Stimulated activated CD8-positive, alpha-beta memory T cell treated with anti-CD3 and anti-CD28 coated beads, Interleukin-12 subunit alpha, Interleukin-12 subunit beta, amount 100 ng/mL, for 4 hours (primary cell): ENCODE data around the gene TMEM196.
"Not testable (repeated sequence)": the region's sequence is repeated elsewhere in the genome, so short reads cannot be mapped to it uniquely, and the experiment has no call there.

Source experiments
- DNase-seq: peaks from one replicate; pipeline ENCODE4 v3.0.0-alpha.2; 2020; ENCODE audit warnings: low read depth

TMEM196 gene

DNA sequence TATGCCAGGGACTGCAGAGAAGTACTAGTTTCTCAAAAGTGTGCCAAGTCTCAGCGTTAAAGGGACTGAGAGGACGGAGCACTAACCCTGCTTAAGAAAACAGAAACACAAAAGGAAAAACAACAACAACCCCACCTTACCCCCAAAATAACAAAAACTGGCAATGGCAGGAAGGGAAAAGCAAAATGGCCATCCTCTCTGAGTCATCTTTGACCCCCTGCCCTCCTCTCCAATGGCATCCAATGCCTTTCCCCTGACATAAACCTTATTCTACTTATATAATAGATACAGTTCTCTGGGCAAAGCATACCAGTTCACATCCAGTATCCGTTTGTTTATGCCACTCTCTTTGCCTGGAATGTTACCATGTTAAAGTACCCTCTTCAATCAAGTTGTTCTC lies 66.2 kb downstream of the TMEM196 start:
- DNase-seq, result no peak

DNA sequence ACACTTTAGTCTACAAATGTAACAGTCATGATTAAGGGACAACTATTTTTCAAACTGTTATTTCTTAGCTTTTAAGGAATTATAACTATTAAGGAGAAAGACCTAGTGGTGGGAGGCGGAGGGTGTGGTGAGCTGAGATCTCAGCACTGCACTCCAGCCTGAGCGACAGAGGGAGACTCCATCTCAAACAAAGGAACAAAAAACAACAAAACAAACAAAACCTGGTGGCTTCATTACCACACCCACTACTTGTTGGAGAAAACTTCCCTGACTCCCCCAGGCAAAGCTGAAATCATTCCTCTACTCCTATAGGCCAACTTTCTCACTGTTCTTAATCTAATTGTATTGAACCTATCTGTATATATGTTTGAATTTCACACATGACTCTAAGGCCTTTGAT lies 67.8 kb downstream of the TMEM196 start:
- no peak for DNase-seq

DNA sequence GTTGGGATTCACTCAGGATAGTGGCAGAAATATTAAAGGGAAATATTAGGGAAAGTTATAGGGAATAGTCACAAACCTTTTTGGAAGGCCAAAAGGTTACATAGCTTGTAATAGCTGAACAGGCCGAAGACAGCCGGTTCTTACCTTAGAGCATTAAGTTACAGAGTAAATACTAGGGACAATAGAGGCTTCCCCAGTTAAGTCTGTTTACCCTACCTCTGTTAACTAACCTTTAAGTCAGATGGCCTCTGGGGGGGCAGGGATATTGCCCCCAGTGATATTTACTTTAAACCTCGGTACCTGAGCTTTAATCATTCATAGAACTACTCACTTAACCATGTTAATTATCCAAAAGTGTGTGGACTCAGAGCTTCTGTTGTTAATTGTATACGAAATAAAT lies 71.9 kb downstream of the TMEM196 start:
- no peak for DNase-seq

DNA sequence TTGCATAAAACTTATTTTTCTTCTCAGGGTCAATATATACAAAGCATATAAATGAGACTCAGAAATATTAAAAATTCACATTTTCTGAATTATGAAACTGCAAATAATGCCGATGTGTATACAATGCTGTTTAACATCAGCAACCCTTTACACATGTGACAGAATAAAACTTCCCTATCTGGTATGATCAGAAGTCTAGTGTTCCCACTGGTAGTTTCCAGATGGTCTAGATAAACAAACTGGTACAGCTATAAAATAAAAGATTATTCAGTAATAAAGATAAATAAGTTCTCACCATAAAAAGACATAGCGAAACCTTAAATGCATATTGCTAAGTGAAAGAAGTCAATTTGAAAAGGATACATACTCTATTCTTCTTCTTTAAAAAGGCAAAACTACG lies 72.5 kb downstream of the TMEM196 start:
- no peak for DNase-seq

DNA sequence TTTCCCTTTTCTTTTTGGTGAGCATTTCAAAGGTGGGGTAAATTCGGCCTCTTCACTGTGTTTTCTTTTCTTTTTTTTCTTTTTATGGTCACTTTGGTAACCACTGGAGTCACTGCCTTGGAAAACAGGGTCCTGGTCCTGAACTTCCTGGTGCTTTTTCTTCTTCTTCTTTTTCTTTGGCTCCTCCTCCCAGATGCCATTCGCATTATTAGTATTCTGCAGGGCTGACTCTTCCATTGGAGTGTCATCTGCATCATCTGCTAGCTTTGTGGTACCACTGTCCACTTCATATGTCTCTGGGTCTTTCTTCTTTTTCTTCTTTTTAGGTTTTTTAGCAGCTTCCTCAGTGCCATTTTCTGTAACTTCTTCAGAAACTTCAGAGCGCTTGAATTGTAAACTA lies 75.1 kb downstream of the TMEM196 start:
- DNase-seq, result no peak

DNA sequence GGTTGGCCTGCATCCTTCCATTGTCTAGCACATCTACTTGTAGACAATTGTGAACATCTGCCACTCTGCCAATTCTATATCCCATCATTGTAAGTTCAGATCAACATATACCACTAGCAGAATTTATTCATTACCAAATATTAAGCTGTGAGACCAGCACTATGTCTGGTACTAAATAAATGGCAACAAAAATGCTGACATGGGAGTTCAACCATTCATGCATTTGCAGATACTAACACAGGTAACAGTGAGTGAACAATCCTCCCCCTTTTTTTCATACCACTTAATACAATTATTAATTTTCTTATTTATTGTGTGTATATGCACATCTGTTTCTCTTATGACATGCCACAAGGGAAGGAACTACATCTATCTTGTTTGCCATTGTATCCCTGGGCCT lies 76.5 kb downstream of the TMEM196 start:
- no peak for DNase-seq

DNA sequence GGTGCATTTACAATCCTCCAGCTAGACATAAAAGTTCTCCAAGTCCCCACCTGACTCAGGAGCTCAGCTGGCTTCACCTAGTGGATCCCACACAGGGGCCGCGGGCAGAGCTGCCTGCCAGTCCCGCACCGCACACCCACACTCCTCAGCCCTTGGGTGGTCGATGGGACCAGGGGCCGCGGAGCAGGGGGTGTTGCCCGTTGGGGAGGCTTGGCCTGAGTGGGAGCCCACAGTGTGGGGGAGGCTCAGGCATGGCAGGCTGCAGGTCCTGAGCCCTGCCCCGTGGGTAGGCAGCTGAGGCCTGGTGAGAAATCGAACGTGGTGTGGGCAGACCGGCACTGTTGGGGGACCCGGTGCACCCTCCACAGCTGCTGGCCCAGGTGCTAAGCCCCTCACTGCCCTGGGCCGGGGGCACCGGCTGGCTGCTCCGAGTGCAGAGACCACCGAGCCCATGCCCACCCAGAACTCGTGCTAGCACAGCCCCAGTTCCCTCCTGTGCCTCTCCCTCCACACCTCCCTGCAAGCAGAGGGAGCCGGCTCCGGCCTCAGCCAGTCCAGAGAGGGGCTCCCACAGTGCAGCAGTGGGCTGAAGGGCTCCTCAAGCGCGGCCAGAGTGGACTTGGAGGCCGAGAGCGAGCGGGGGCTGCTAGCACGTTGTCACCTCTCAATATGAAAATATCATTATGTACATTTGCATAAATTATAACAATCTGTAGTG lies 81.1 kb downstream of the TMEM196 start:
- DNase-seq, result no peak

DNA sequence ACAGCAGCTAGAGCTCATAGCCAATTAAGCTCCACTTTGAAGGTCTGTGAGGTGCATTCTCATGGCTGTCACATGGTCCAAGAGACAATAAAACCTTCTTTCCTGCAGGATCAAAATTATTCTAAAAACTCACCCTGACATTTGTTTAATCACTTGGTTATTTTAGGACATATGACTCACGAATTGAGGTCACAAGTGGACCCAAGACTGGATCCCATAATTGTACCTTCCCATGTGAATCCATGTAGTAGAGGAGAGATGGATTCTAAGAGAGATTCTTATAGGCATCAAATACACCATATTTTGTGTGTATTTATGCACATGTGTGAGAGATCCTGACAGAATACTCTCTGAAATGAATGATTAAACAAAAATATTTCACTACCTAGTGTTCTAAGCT lies 82.7 kb downstream of the TMEM196 start:
- DNase-seq, result no peak

DNA sequence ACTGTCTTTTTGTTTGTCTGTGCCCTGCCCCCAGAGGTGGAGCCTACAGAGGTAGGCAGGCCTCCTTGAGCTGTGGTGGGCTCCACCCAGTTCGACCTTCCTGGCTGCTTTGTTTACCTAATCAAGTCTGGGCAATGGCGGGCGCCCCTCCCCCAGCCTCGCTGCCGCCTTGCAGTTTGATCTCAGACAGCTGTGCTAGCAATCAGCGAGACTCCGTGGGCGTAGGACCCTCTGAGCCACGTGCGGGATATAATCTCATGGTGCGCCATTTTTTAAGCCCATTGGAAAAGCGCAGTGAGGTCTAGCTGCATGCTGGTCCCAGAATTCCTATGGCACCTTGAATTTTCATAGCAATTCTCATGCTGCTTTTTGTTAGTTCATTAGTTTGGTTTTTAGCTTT lies 84.3 kb downstream of the TMEM196 start:
- not testable (repeated sequence) for DNase-seq

DNA sequence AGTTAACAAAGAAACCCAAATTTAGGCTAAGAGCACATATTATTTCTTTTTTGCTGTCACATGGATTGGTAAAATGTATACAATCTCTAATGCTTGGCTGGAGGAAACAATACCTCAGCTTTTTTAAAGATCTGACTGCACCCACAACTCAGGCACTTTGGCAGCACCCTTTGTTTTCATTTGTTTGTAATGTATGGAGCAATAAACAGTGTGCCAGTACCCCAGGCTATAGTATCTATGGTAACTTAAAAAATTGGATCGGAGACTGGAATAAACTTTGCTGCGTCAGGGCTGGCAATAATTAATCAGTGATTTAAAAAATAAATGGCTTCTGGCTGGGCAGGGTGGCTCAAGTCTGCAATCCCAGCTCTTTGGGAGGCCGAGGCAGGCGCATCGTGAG lies 91.8 kb downstream of the TMEM196 start:
- DNase-seq, result no peak

DNA sequence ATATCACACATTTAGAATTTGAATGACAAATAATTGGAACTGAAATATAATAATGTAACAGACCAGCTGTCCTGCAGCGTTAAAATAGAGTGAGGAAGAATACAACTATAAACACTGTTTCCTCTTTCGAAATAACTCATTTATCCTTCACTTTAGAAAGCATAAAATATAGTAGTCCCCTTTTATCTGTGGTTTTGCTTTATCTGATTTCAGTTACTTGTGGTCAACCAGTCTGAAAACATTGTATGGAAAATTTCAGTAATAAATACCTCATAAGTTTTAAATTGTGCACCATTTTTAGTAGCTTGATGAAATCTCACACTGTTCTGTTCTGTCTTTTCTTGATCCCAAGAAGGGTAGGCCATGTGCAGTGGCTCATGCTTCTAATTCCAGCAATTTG lies 96.2 kb downstream of the TMEM196 start:
- no peak for DNase-seq

DNA sequence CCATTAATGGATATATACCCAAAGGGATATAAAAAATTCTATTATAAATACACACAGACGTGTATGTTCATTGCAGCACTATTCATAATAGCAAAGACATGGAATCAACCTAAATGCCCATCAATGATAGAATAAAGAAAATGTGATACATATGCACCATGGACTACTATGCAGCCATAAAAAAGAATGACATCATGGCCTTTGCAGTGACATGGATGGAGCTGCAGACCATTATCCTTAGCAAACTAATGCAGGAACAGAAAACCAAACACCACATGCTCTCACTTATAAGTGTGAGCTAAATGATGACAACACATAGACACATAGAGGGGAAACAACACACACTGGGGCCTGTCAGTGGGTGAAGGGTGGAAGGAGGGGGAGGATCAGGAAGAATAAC lies 97.6 kb downstream of the TMEM196 start:
- no peak for DNase-seq

DNA sequence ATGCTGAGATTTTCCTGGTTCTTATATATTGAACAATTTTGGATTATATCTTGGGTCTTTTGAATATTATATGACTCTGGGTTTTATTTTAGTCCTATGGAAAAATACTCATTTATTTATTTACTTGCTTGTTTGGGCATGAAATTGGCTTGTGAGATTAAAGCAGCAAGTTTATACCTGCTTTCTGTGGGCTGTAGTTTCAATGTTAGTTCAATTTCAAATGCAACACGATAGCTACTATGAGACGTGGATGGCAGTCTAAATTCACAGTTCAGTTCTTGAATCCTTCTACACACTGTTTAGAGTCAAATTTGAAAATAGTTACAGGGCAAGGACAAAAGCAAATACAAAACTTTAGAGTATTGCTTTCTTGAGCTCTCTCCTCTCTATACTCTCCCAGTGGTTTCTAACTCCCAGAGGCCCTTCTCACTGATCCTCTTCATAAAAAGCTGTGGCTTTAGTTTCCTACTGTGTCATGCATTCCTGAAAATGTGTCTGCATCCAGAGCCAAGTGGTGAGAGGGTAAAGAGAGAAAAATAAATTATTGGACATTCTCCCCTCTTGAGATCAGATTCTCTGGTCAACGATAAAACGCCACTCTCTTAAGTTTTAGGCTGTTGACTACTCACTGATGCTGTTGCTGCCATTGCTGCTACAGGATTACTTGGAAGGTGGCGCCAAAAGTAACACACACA lies 99.0 kb downstream of the TMEM196 start:
- DNase-seq, result no peak

DNA sequence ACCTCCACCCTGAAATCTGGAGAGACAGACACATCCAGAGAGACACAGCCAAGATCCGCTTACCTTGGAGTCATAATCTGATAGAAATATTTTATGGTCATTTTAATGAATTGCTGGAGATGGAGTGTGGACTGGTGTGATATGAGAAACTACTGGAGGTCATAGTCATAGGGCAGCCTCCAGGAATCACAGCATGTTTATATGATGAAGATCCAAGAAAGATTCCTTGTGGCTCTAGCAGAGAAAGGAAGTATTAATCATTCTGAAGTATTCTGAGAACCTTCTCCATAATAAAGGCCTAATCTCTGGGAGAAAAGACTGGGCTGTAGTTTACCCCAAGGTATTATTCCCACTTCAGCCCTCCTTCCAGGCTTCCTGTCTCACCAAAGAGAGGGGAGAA lies 102.6 kb downstream of the TMEM196 start:
- no peak for DNase-seq
